ENCODE measurements around the gene CDK8.

CDK8 gene

DNA sequence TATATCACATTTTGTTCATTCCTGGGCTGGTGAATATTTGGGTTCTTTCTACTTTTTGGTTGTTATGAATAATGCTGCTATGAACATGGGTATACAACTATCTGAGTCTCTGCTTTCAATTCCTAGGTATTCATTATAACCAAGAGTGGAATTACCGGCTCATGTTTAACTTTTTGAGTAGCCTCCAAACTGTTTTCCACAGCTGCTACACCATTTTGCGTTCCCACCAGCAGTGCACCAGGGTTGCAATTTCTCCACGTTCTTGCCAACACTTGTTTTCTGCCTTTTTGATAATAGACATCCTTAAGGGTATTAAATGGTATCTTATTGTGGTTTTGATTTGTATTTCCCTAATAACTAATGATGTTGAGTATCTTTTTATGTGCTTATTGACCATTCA lies 16.8 kb downstream of the CDK8 start:
- Histone ChIP-seq H3K4me2 (ENCODE audit: low read depth, low read length, poor library complexity, severe bottlenecking) (no peak overlapping the region), H3F3A (ENCODE audit: insufficient read depth) (no peaks in the 10 kb centered on the region), H3K9ac (ENCODE audit: low read length) (no peak overlapping the region), H3K27me3 (ENCODE audit: low read length) (no peaks in the 10 kb centered on the region), H3K9me3 (ENCODE audit: insufficient read depth, low read length) (no peaks in the 10 kb centered on the region), H3K27ac (ENCODE audit: low read depth, low read length) (no peak overlapping the region), H3K4me3 (ENCODE audit: insufficient read depth, low read length, poor library complexity, severe bottlenecking) (no peak overlapping the region), H4K20me1 (ENCODE audit: low read depth, low read length) (peaks cover 27% of the 10 kb centered on the region), H3K79me2 (ENCODE audit: insufficient read depth, low read length) (peaks cover 82% of the 10 kb centered on the region), H3K9me2 (replicated peaks; ENCODE audit: insufficient read depth, low read length) (no peaks in the 10 kb centered on the region), H2AFZ (ENCODE audit: low read depth, low read length, severe bottlenecking) (no peak overlapping the region), H3K36me3 (ENCODE audit: low read length) (no peaks in the 10 kb centered on the region)
- TF ChIP-seq EZH2phosphoT487 (conservative IDR thresholded peaks at IDR 0.05; ENCODE audit: low read length), result no peak
- TF ChIP-seq, protein P1, sequence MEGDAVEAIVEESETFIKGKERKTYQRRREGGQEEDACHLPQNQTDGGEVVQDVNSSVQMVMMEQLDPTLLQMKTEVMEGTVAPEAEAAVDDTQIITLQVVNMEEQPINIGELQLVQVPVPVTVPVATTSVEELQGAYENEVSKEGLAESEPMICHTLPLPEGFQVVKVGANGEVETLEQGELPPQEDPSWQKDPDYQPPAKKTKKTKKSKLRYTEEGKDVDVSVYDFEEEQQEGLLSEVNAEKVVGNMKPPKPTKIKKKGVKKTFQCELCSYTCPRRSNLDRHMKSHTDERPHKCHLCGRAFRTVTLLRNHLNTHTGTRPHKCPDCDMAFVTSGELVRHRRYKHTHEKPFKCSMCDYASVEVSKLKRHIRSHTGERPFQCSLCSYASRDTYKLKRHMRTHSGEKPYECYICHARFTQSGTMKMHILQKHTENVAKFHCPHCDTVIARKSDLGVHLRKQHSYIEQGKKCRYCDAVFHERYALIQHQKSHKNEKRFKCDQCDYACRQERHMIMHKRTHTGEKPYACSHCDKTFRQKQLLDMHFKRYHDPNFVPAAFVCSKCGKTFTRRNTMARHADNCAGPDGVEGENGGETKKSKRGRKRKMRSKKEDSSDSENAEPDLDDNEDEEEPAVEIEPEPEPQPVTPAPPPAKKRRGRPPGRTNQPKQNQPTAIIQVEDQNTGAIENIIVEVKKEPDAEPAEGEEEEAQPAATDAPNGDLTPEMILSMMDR (IDR thresholded peaks at IDR 0.05; ENCODE audit: insufficient read depth, low read length, poor library complexity, severe bottlenecking), result no peak

DNA sequence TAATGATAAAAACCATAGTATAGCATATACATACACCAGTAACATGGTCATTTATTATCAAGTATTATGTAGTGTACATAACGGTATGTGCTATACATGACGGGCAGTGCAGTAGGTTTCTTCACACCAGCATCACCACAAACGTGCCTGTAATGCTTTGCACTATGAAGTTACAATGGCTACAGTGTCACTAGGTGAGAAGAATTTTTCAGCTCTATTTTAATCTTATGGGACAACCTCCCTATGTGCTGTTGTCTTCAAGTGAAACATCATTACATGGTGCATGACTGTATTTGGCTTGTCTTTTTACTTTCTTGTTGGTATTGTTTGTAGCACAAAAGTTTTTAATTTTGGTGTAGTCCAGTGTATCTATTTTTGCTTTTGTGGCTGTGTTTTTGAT lies 18.7 kb downstream of the CDK8 start:
- no peak overlapping the region for H3K4me2 ChIP-seq (ENCODE audit: low read depth, low read length, poor library complexity, severe bottlenecking)
- H3K9ac ChIP-seq (ENCODE audit: low read length), result no peak overlapping the region
- no peaks in the 10 kb centered on the region for H3K9me3 ChIP-seq (ENCODE audit: insufficient read depth, low read length)
- peaks cover 24% of the 10 kb centered on the region for H4K20me1 ChIP-seq (ENCODE audit: low read depth, low read length)
- H2AFZ ChIP-seq (ENCODE audit: low read depth, low read length, severe bottlenecking), result no peak overlapping the region
- H3K27me3 ChIP-seq (ENCODE audit: low read length), result no peaks in the 10 kb centered on the region
- no peaks in the 10 kb centered on the region for H3K9me2 ChIP-seq (replicated peaks; ENCODE audit: insufficient read depth, low read length)
- H3F3A ChIP-seq (ENCODE audit: insufficient read depth), result no peaks in the 10 kb centered on the region
- TF ChIP-seq, protein P1 (IDR thresholded peaks at IDR 0.05; ENCODE audit: insufficient read depth, low read length, poor library complexity, severe bottlenecking), result no peak
- peaks cover 80% of the 10 kb centered on the region for H3K79me2 ChIP-seq (ENCODE audit: insufficient read depth, low read length)
- no peak overlapping the region for H3K4me3 ChIP-seq (ENCODE audit: insufficient read depth, low read length, poor library complexity, severe bottlenecking)
- H3K27ac ChIP-seq (ENCODE audit: low read depth, low read length), result no peak overlapping the region
- no peaks in the 10 kb centered on the region for H3K36me3 ChIP-seq (ENCODE audit: low read length)

DNA sequence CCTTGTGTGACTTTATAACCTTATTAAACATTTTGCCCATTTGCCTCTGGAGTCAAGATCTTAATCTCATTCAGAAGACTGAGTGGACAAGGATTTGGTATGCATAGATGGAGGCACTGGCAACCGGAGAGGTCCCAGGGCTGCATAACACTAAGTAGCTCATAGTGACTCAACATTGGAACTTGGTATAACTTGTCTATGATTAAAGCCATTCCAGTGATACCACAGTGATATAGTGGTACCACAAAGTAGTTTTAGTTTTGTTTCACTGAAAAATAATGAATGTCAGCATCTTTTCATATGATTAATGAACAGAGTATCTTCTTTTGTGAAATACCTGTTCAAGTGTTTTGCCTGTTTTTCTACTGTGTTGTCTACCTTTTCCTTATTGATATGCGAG lies 26.4 kb downstream of the CDK8 start:
- no peaks in the 10 kb centered on the region for H3K9me2 ChIP-seq (replicated peaks; ENCODE audit: insufficient read depth, low read length)
- H3K4me3 ChIP-seq (ENCODE audit: insufficient read depth, low read length, poor library complexity, severe bottlenecking), result no peak overlapping the region
- H3K27me3 ChIP-seq (ENCODE audit: low read length), result no peaks in the 10 kb centered on the region
- peaks cover 35% of the 10 kb centered on the region for H3K79me2 ChIP-seq (ENCODE audit: insufficient read depth, low read length)
- no peaks in the 10 kb centered on the region for H3K36me3 ChIP-seq (ENCODE audit: low read length)
- H2AFZ ChIP-seq (ENCODE audit: low read depth, low read length, severe bottlenecking), result no peak overlapping the region
- H3K9me3 ChIP-seq (ENCODE audit: insufficient read depth, low read length), result no peaks in the 10 kb centered on the region
- H3K9ac ChIP-seq (ENCODE audit: low read length), result no peak overlapping the region
- H3F3A ChIP-seq (ENCODE audit: insufficient read depth), result no peaks in the 10 kb centered on the region
- no peak overlapping the region for H3K27ac ChIP-seq (ENCODE audit: low read depth, low read length)
- 0 out of 2 replicates have a peak, but pooled peaks cover 7% of the 10 kb centered on the region for H4K20me1 ChIP-seq (ENCODE audit: low read depth, low read length)
- TF ChIP-seq, protein P1 (IDR thresholded peaks at IDR 0.05; ENCODE audit: insufficient read depth, low read length, poor library complexity, severe bottlenecking), result no peak
- TF ChIP-seq EZH2phosphoT487 (conservative IDR thresholded peaks at IDR 0.05; ENCODE audit: low read length), result no peak
- no peak overlapping the region for H3K4me2 ChIP-seq (ENCODE audit: low read depth, low read length, poor library complexity, severe bottlenecking)
